Activated CD4-positive, alpha-beta memory T cell treated with anti-CD3 and anti-CD28 coated beads, Interleukin-2, amount 10 ng/mL, durations not matched to agents 7 days and 5 days (primary cell): ENCODE measurements around the gene OR1I1. TPM values are rescaled to one million over a fixed set of nuclear protein-coding genes. Genes with fewer than 3 reads are reported as not detected.

ENCODE experiments used
- total RNA-seq, 2 experiments: library from RNA; stranded (reverse); gene quantifications; one replicate each; pipeline ENCODE4 v1.2.3, GENCODE V29; 2021

OR1I1 gene
- total RNA-seq, 2 experiments from 2014 or later: not detected

Other genes starting within 250 kb of the OR1I1 start
- not detected for gene OR7A5, start 247.0 kb upstream of the OR1I1 start, total RNA-seq
- not detected for gene OR7C1, start 247.0 kb upstream of the OR1I1 start, total RNA-seq
- not detected for gene OR7A10, start 233.3 kb upstream of the OR1I1 start, total RNA-seq
- not detected for gene OR7A17, start 196.1 kb upstream of the OR1I1 start, total RNA-seq
- not detected for gene OR7C2, start 140.7 kb upstream of the OR1I1 start, total RNA-seq
- gene SLC1A6, start 102.3 kb upstream of the OR1I1 start, total RNA-seq: not detected
- not detected for gene CASP14, start 32.7 kb upstream of the OR1I1 start, total RNA-seq
- not detected for gene SYDE1, start 25.2 kb downstream of the OR1I1 start, total RNA-seq
- gene NOTCH3, start 118.8 kb downstream of the OR1I1 start, total RNA-seq: not detected
- gene EPHX3, start 150.2 kb downstream of the OR1I1 start, total RNA-seq: under 1 TPM in 1 of 2 experiments, not detected in 1; 0.20 TPM